Measurements from ENCODE around the gene AKIRIN1.
A peak's percentile ranks its signal among the peaks of the same experiment; 100 is the strongest.
"Not testable (repeated sequence)": the region's sequence is repeated elsewhere in the genome, so short reads cannot be mapped to it uniquely, and the experiment has no call there.

Gene AKIRIN1

DNA sequence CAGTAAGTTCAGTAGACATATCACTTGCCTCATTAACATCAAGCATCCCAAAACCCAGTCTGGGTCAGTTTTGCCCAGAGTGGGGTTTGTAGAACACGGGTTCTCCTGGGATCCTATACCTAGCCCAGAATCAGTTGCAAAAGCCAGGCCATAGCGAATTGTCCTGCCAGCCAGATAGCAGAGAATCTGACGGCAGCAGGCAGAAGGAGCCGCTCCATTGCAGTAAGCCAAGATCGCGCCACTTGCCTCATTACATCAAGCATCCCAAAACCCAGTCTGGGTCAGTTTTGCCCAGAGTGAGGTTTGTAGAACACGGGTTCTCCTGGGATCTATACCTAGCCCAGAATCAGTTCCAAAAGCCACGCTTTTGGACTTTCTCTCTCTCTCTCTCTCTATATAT is 54.2 kb downstream of the AKIRIN1 start:
- no peak for DNase-seq (ENCODE audit: low spot score)

DNA sequence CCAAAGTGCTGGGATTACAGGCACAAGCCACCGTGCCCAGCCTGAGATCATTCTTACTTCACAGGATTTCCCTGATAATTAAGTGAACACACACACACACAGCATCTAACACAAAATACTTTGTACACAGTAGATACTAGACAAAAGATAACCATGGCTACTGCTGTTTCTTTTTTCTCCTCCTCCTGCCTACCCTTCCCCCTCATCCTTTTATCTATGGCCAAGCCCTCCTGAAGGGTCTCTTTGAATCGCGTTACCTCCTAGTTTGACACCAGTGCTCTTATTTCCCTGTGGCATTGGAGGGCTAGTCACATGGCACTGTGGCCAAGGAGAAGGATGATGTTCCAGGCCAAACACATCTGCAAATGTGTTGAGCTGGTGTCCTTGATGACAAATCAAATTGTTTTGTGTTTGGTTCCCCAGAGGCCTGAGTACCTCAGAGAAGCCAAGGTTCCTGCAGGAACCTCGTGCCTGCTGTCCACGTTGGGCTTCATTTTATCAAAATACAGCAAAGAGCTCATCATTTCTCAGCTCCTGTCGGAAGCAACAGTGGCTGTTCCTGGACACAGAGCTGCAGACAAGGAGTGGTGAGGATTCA is 55.6 kb downstream of the AKIRIN1 start:
- no peak for DNase-seq (ENCODE audit: low spot score)

DNA sequence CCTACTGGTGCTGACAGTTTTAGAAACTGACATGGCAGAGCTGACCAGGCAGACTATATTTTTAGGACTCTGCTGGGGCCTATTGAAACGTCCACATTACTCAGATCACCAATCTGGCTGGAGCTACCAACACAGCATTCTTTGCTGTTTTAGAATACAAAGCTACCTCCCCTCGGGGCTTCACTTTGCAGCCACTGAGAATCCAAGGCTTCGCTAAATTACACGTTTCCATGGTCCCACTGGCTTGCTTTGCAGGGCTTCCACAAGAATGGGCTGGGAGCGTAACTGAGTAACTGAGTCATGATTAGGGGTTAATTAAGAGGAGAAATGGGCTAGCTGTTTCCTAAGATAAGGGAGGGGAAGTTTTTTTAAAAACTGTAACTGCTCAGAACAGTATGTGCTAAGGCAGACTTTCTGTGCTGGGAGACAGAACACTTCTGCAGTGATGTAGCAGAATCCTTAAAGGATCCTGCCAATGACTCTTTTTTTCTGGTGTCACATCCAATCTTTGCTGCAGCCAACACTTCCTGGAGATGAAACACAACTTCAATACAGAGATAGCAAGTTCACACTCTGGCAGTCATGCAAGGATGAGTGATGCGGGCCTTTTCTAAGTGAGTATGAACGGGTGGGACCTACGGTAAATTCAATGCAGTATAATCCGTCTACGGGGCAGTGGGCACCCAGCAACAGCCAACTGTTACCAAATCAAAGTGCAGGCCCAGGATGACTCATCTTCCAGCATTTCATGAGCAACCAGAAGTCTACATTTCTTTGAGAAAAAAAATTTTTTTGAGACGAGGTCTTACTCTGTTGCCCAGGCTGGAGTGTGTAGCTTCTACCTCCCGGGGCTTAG is 56.5 kb downstream of the AKIRIN1 start:
- peak; percentile 63 for DNase-seq (ENCODE audit: low spot score)

DNA sequence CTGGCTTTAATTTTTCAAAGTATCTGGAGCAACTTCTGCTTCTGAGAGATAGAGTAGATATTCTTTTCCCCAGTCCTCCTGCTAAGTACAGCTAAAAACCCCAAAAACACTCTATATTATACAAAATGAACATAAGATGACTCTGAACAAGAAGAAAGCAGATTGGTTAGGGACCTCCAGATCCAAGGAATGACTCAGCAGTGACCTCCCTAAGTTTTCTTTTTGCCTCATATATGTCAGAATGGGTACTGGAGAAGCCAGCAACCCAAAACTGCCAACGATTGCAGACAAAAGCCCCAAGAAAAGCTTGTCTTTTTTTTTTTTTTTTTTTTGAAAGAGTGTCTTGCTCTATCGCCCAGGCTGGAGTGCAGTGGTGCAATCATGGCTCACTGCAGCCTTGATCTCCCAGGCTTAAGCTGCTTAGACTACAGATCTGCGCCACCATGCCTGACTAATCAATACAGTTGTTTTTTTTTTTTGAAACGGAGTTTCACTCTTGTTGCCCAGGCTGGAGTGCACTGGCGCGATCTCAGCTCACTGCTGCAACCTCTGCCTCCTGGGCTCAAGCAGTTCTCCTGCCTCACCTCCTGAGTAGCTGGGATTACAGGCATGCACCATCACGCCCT is 57.8 kb downstream of the AKIRIN1 start:
- DNase-seq (ENCODE audit: low spot score), result no peak

DNA sequence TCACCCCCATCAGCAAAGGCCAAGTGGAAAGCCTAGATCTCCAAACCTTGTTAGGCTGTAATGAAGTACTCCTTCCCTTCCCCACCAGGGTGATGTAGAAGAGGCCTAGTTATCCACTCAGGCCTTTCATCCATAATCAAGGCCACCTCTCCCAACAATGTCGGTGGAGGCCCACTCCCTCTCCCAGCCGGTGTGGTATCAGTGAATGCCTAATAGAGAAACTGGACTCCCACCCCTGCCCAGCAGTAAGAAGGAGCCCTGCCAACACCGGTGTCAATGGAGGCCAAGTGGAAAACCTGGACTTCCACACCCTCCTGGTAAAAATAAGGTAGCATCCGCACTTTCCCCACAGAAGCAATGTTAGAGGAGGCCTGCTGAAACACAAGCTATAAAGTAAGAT is 58.9 kb downstream of the AKIRIN1 start:
- no peak for DNase-seq (ENCODE audit: low spot score)

DNA sequence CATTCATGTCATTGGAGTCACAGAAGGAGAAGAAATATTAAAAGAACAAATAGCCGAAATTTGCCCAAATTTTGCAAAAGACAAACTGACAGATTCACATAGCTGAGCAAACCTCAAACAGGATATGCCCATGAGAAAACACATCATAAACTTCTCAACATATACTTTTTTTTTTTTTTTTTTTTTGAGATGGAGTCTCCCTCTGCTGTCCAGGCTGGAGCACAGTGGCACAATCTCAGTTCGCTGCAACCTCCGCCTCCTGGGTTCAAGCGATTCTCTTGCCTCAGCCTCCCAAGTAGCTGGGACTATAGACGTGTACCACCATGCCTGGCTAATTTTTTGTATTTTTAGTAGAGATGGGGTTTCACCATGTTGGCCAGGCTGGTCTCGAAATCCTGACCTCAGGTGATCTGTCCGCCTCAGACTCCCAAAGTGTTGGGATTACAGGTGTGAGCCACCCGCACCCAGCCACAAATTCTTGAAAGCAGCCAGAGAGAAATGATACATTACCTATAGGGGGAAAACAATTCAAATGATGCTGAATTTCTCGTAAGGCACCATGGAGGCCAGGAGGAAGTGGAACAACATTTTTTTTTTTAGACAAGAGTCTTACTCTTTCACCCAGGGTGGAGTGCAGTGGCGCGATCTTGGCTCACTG is 60.2 kb downstream of the AKIRIN1 start:
- not testable (repeated sequence) for DNase-seq (ENCODE audit: low spot score)

DNA sequence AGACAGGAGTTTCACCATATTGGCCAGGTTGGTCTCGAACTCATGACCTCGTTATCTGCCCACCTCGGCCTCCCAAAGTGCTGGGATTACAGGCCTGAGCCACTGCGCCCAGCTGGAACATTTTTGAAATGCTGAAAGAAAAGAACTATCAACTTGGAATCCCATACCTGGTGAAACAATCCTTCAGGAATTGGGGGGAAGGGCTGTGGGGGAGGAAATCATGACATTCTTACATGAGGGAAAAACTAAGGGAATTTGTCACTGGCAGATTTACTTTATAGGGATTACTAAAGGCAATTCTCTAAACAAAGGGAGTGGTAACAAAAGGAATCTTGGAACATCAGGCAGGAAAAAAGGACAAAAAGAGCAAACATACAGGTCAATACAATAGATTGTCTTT is 60.9 kb downstream of the AKIRIN1 start:
- no peak for DNase-seq (ENCODE audit: low spot score)

DNA sequence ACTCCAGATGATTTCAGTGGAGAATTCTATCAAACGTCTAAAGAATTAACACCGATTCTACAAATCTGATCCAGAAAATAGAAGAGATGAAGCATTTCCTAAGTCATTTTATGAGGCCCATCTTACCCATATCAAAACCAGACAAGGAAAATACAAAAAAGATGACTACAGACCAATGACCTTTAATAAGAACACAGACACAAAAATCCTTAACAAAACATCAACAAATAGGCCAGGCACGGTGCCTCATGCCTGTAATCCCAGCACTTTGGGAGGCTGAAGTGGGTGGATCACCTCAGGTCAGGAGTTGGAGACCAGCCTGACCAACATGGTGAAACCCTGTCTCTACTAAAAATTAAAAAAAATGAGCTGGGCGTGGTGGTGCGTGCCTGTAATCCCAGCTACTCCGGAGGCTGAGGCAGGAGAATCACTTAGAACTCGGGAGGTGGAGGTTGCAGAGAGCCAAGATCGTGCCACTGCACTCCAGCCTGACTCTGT is 64.2 kb downstream of the AKIRIN1 start:
- DNase-seq (ENCODE audit: low spot score), result not testable (repeated sequence)

Measured in RKO (cell line).